ENCODE data around the gene NKTR.

The NKTR gene

GRCh38 chr3:42649783-42650182, 49.3 kb downstream of the NKTR start:
- no peak for DNase-seq (ENCODE audit: low read depth, low spot score)

- DNase-seq (ENCODE audit: low read depth, low spot score), result no peak
Observed at GRCh38 chr3:42651248-42652091, 51.0 kb downstream of the NKTR start.

GRCh38 chr3:42652251-42652610, 51.7 kb downstream of the NKTR start:
- no peak for DNase-seq (ENCODE audit: low read depth, low spot score)

GRCh38 chr3:42652611-42653302, 52.3 kb downstream of the NKTR start:
- no peak for DNase-seq (ENCODE audit: low read depth, low spot score)

GRCh38 chr3:42653303-42653559, 52.7 kb downstream of the NKTR start:
- DNase-seq (ENCODE audit: low read depth, low spot score), result no peak

- no peak for DNase-seq (ENCODE audit: low read depth, low spot score)
Observed at GRCh38 chr3:42653560-42654330, 53.3 kb downstream of the NKTR start, which contains the start of gene ZBTB47. Gene ZBTB47 (plus strand): TSS chr3:42653697. CDS start chr3:42658356, 4,659 bp downstream.

- no peak for DNase-seq (ENCODE audit: low read depth, low spot score)
Observed at GRCh38 chr3:42654331-42655201, 54.1 kb downstream of the NKTR start.

- no peak for DNase-seq (ENCODE audit: low read depth, low spot score)
Observed at GRCh38 chr3:42655331-42655888, 54.9 kb downstream of the NKTR start.

- no peak for DNase-seq (ENCODE audit: low read depth, low spot score)
Observed at GRCh38 chr3:42655980-42656679, 55.6 kb downstream of the NKTR start.

- DNase-seq (ENCODE audit: low read depth, low spot score), result no peak
Observed at GRCh38 chr3:42656680-42657610, 56.5 kb downstream of the NKTR start.

- no peak for DNase-seq (ENCODE audit: low read depth, low spot score)
Observed at GRCh38 chr3:42657675-42658074, 57.2 kb downstream of the NKTR start.

GRCh38 chr3:42658091-42658770, 57.7 kb downstream of the NKTR start:
- no peak for DNase-seq (ENCODE audit: low read depth, low spot score)

GRCh38 chr3:42658771-42659390, 58.4 kb downstream of the NKTR start:
- DNase-seq (ENCODE audit: low read depth, low spot score), result no peak

GRCh38 chr3:42659451-42660130, 59.1 kb downstream of the NKTR start:
- no peak for DNase-seq (ENCODE audit: low read depth, low spot score)

GRCh38 chr3:42660131-42660715, 59.7 kb downstream of the NKTR start:
- no peak for DNase-seq (ENCODE audit: low read depth, low spot score)

- DNase-seq (ENCODE audit: low read depth, low spot score), result no peak
Observed at GRCh38 chr3:42660898-42661297, 60.4 kb downstream of the NKTR start.

- no peak for DNase-seq (ENCODE audit: low read depth, low spot score)
Observed at GRCh38 chr3:42661593-42662022, 61.1 kb downstream of the NKTR start.
